HepG2 (cell line): ENCODE results near the gene DHRS1. TPM values are rescaled to one million over a fixed set of nuclear protein-coding genes. Genes with fewer than 3 reads are reported as not detected.

Experiments
- EED ChIP-seq: sonication (generic); formaldehyde crosslinking; IDR thresholded peaks from 2 replicates; pipeline ENCODE4 v1.5.0; 2020; ENCODE audit warnings: mild to moderate bottlenecking, missing genetic modification reagents
- ESRRA ChIP-seq: sonication (generic); formaldehyde crosslinking; IDR thresholded peaks from 2 replicates; pipeline ENCODE4 v1.5.1; 2020; ENCODE audit warnings: mild to moderate bottlenecking, low read depth, missing genetic modification reagents
- ETV6 ChIP-seq: sonication (generic); formaldehyde crosslinking; conservative IDR thresholded peaks from 2 replicates; pipeline ENCODE4 v1.4.0; 2020; ENCODE audit warnings: missing genetic modification reagents
- FOXK1 ChIP-seq: sonication (generic); formaldehyde crosslinking; IDR thresholded peaks from 2 replicates; pipeline ENCODE4 v1.4.0; 2020; ENCODE audit warnings: low read depth, missing genetic modification reagents, borderline replicate concordance
- FOXK2 ChIP-seq: fragments of 450-650 bp; IDR thresholded peaks from 2 replicates; pipeline ENCODE4 v1.6.1; 2016
- JARID2 ChIP-seq: sonication (generic); formaldehyde crosslinking; IDR thresholded peaks from 2 replicates; pipeline ENCODE4 v1.8.1; 2023; ENCODE audit warnings: missing genetic modification reagents, inconsistent platforms; ENCODE audit not compliant: insufficient replicate concordance
- KLF6 ChIP-seq: IDR thresholded peaks from 2 replicates; pipeline ENCODE4 v1.8.0; 2016; ENCODE audit warnings: missing biosample characterization, missing genetic modification reagents
- PRPF4 ChIP-seq: fragments of 200-400 bp; formaldehyde crosslinking; IDR thresholded peaks from 2 replicates; pipeline ENCODE4 v1.6.1; 2016; ENCODE audit warnings: low read length, low read depth; ENCODE audit not compliant: poor library complexity, severe bottlenecking
- SMYD3 ChIP-seq: sonication (generic); formaldehyde crosslinking; IDR thresholded peaks from 2 replicates; pipeline ENCODE4 v1.8.1; 2023; ENCODE audit warnings: mild to moderate bottlenecking, missing genetic modification reagents
- TAF15 ChIP-seq: fragments of 200-400 bp; formaldehyde crosslinking; IDR thresholded peaks from one replicate; pipeline ENCODE4 v1.6.1; 2018; ENCODE audit warnings: mild to moderate bottlenecking, low read depth, low read length; ENCODE audit not compliant: poor library complexity, severe bottlenecking
- TP53 ChIP-seq: sonication (generic); formaldehyde crosslinking; conservative IDR thresholded peaks from 2 replicates; pipeline ENCODE4 v1.4.0; 2020; ENCODE audit warnings: missing genetic modification reagents
- ZFYVE20 ChIP-seq: sonication (generic); formaldehyde crosslinking; IDR thresholded peaks from 2 replicates; pipeline ENCODE4 v1.8.0; 2023; ENCODE audit warnings: low read depth, mild to moderate bottlenecking, moderate library complexity, missing genetic modification reagents, borderline replicate concordance
- ZNF333 ChIP-seq: sonication (generic); formaldehyde crosslinking; IDR thresholded peaks from 2 replicates; pipeline ENCODE4 v1.4.0; 2020; ENCODE audit warnings: mild to moderate bottlenecking, missing genetic modification reagents, borderline replicate concordance
- ZNF549 ChIP-seq: sonication (generic); formaldehyde crosslinking; IDR thresholded peaks from 2 replicates; pipeline ENCODE4 v1.5.0; 2020; ENCODE audit warnings: missing genetic modification reagents
- ZNF567 ChIP-seq: sonication (generic); formaldehyde crosslinking; IDR thresholded peaks from 2 replicates; pipeline ENCODE4 v1.8.1; 2023; ENCODE audit warnings: mild to moderate bottlenecking, missing genetic modification reagents, borderline replicate concordance
- ZNF713 ChIP-seq: sonication (generic); formaldehyde crosslinking; IDR thresholded peaks from 2 replicates; pipeline ENCODE4 v1.4.0; 2020; ENCODE audit warnings: mild to moderate bottlenecking, missing genetic modification reagents
- ZNF781 ChIP-seq: sonication (generic); formaldehyde crosslinking; IDR thresholded peaks from 2 replicates; pipeline ENCODE4 v1.5.1; 2020; ENCODE audit warnings: borderline replicate concordance, mild to moderate bottlenecking, missing genetic modification reagents; ENCODE audit errors: not compliant biosample characterization
- ZNF891 ChIP-seq: sonication (generic); formaldehyde crosslinking; IDR thresholded peaks from 2 replicates; pipeline ENCODE4 v1.5.0; 2020; ENCODE audit warnings: mild to moderate bottlenecking, missing genetic modification reagents
- polyA plus RNA-seq, 8 experiments: library from polyadenylated mRNA; depleted of rRNA in 3 of 8; stranded (reverse) in 7 of 8; unstranded in 1 of 8; fragments of >200 nt; fragmentation: Illumina TruSeq in 4 of 8; extraction: Trizol in 4 of 8; gene quantifications; 2 replicates each; pipeline versions ENCODE4 v1.2.1 to v1.2.3, GENCODE V29; 2011 to 2016; ENCODE audit warnings: low read depth in 4 of 8, missing spikeins in 1 of 8, mixed read lengths in 1 of 8; ENCODE audit not compliant: insufficient read depth in 1 of 8
- total RNA-seq, 5 experiments: library from RNA; depleted of rRNA; stranded (reverse); fragments of >200 nt; fragmentation: Illumina TruSeq; extraction: Trizol; gene quantifications; 2 replicates each; pipeline ENCODE4 v1.2.3, GENCODE V29; 2016; ENCODE audit warnings: low read depth in 1 of 5
- TF ChIP-seq, protein P1 (sequence below): sonication (generic); formaldehyde crosslinking; IDR thresholded peaks from 2 replicates; pipeline ENCODE4 v1.8.0; 2022; ENCODE audit warnings: mild to moderate bottlenecking, missing genetic modification reagents; ENCODE audit not compliant: insufficient replicate concordance
- TF ChIP-seq, protein P2 (sequence below): sonication (generic); formaldehyde crosslinking; conservative IDR thresholded peaks from 2 replicates; pipeline ENCODE4 v1.8.0; 2022; ENCODE audit warnings: low read depth, missing genetic modification reagents
- TF ChIP-seq, protein P3 (sequence below): sonication (generic); formaldehyde crosslinking; IDR thresholded peaks from 2 replicates; pipeline ENCODE4 v1.4.0; 2020; ENCODE audit warnings: mild to moderate bottlenecking, missing genetic modification reagents
- TF ChIP-seq, protein P4 (sequence below): sonication (generic); formaldehyde crosslinking; IDR thresholded peaks from 2 replicates; pipeline ENCODE4 v1.4.0; 2020; ENCODE audit warnings: mild to moderate bottlenecking, missing genetic modification reagents

The DHRS1 gene
- total and polyA plus RNA-seq, 2 of the 13 experiments (the other 11 are each of a cell fraction or from before 2014, with no cell fraction given), result 49.8 to 60.8 TPM

DNA sequence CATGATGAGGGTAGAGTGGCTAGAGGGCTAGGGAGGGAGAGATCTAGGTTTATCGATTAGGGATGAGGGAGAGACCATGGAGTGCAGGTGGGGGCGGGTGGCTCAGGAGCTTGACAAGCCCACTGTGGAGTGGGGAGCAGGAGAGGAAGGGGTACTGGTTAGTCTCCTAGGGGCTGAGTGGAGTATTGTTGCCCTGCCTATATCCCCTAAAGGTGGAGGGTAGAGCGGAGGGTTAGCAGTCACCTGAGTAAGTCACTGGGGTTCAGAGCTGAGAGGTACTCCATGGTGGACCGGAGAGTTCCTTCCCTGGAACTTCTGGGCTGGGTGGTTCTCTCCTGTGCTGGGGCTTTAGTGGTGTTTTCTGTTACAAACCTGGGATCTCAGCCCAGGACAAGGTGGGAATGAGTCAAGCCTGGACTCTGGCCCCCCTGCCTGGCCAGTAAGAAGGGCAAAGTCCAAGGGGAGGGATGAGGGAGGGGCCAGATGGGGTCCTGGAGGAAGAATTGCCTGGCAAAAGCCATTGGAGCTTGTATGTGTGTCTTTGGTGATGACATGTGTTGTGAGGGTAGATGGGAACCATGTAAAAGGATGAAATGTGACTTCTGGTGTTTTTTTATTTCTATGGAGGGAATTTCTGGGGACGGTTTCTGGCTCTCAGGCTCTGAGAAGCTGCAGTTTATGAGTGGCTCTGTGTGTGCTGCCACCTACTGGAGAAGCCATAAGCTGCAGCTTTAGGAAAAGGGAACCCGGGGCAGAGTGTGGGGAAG lies 8.2 kb upstream of the DHRS1 start, which contains the start of gene CIDEB (continued):
- TF ChIP-seq, protein P1, sequence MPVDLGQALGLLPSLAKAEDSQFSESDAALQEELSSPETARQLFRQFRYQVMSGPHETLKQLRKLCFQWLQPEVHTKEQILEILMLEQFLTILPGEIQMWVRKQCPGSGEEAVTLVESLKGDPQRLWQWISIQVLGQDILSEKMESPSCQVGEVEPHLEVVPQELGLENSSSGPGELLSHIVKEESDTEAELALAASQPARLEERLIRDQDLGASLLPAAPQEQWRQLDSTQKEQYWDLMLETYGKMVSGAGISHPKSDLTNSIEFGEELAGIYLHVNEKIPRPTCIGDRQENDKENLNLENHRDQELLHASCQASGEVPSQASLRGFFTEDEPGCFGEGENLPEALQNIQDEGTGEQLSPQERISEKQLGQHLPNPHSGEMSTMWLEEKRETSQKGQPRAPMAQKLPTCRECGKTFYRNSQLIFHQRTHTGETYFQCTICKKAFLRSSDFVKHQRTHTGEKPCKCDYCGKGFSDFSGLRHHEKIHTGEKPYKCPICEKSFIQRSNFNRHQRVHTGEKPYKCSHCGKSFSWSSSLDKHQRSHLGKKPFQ (CRISPR knock-in tag), result no peak
- TF ChIP-seq SMYD3 (CRISPR knock-in tag), result peak; percentile 94
- no peak for TF ChIP-seq ZNF549 (CRISPR knock-in tag)
- TF ChIP-seq ZNF713 (CRISPR knock-in tag), result no peak; the same call in 1 of the 2 replicates
- TF ChIP-seq, protein P2, sequence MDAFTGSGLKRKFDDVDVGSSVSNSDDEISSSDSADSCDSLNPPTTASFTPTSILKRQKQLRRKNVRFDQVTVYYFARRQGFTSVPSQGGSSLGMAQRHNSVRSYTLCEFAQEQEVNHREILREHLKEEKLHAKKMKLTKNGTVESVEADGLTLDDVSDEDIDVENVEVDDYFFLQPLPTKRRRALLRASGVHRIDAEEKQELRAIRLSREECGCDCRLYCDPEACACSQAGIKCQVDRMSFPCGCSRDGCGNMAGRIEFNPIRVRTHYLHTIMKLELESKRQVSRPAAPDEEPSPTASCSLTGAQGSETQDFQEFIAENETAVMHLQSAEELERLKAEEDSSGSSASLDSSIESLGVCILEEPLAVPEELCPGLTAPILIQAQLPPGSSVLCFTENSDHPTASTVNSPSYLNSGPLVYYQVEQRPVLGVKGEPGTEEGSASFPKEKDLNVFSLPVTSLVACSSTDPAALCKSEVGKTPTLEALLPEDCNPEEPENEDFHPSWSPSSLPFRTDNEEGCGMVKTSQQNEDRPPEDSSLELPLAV, result no peak
- TF ChIP-seq ZFYVE20 (CRISPR knock-in tag), result no peak
- no peak for TF ChIP-seq JARID2 (CRISPR knock-in tag)
- no peak for TF ChIP-seq TP53 (CRISPR knock-in tag)
- peak; percentile 96 for TF ChIP-seq ESRRA (CRISPR knock-in tag)
- TF ChIP-seq ZNF781, result peak; percentile 97
- no peak for TF ChIP-seq TAF15
- peak; percentile 67; the same call in 1 of the 2 replicates for TF ChIP-seq FOXK1 (CRISPR knock-in tag)
- 0 out of 2 replicates have a peak, but pooled peaks have one; percentile 66 for TF ChIP-seq ZNF333 (CRISPR knock-in tag)
- peak; percentile 65; the same call in 1 of the 2 replicates for TF ChIP-seq ZNF891 (CRISPR knock-in tag)
- peak; percentile 56; the same call in 1 of the 2 replicates for TF ChIP-seq FOXK2
- peak; percentile 84; the same call in 1 of the 2 replicates for TF ChIP-seq KLF6
- TF ChIP-seq ETV6, result no peak; the same call in none of the 2 replicates
- 0 out of 2 replicates have a peak, but pooled peaks have one; percentile 74 for TF ChIP-seq EED (CRISPR knock-in tag)
- TF ChIP-seq, protein P3, sequence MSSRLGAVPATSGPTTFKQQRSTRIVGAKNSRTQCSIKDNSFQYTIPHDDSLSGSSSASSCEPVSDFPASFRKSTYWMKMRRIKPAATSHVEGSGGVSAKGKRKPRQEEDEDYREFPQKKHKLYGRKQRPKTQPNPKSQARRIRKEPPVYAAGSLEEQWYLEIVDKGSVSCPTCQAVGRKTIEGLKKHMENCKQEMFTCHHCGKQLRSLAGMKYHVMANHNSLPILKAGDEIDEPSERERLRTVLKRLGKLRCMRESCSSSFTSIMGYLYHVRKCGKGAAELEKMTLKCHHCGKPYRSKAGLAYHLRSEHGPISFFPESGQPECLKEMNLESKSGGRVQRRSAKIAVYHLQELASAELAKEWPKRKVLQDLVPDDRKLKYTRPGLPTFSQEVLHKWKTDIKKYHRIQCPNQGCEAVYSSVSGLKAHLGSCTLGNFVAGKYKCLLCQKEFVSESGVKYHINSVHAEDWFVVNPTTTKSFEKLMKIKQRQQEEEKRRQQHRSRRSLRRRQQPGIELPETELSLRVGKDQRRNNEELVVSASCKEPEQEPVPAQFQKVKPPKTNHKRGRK (CRISPR knock-in tag), result no peak
- TF ChIP-seq, protein P4, sequence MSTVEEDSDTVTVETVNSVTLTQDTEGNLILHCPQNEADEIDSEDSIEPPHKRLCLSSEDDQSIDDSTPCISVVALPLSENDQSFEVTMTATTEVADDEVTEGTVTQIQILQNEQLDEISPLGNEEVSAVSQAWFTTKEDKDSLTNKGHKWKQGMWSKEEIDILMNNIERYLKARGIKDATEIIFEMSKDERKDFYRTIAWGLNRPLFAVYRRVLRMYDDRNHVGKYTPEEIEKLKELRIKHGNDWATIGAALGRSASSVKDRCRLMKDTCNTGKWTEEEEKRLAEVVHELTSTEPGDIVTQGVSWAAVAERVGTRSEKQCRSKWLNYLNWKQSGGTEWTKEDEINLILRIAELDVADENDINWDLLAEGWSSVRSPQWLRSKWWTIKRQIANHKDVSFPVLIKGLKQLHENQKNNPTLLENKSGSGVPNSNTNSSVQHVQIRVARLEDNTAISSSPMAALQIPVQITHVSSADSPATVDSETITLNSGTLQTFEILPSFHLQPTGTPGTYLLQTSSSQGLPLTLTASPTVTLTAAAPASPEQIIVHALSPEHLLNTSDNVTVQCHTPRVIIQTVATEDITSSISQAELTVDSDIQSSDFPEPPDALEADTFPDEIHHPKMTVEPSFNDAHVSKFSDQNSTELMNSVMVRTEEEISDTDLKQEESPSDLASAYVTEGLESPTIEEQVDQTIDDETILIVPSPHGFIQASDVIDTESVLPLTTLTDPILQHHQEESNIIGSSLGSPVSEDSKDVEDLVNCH, result no peak; the same call in 1 of the 2 replicates
- peak; percentile 51 for TF ChIP-seq PRPF4
- TF ChIP-seq ZNF567, result peak; percentile 98
